Spinal cord (tissue), 10 donors: Measurements from ENCODE around the gene FOXD2. TPM values are rescaled to one million over a fixed set of nuclear protein-coding genes. Genes with fewer than 3 reads are reported as not detected.

Experiments
- DNase-seq, 6 donors: peaks; one replicate each; pipeline versions ENCODE4 v3.0.0 to v3.0.0-alpha.2; 2013 to 2015; ENCODE audit warnings: low spot score in 6 of 6, low read depth in 4 of 6
- H3K27ac ChIP-seq: one replicate; pipeline ENCODE4 v1.5.1; 2013; ENCODE audit warnings: low read depth, low read length, control low read depth
- H3K27me3 ChIP-seq: one replicate; pipeline ENCODE4 v1.6.1; 2013; ENCODE audit warnings: low read length; ENCODE audit not compliant: control insufficient read depth, insufficient read depth
- H3K36me3 ChIP-seq: one replicate; pipeline ENCODE4 v1.6.1; 2013; ENCODE audit warnings: low read length; ENCODE audit not compliant: control insufficient read depth, insufficient read depth
- H3K4me1 ChIP-seq: one replicate; pipeline ENCODE4 v1.6.1; 2013; ENCODE audit warnings: low read length; ENCODE audit not compliant: control insufficient read depth, insufficient read depth
- H3K4me3 ChIP-seq: one replicate; pipeline ENCODE4 v1.5.1; 2013; ENCODE audit warnings: low read depth, low read length, control low read depth
- H3K9me3 ChIP-seq: one replicate; pipeline ENCODE4 v1.6.1; 2013; ENCODE audit warnings: low read length; ENCODE audit not compliant: control insufficient read depth, insufficient read depth
- WGBS: methylation state at CpG from one replicate; pipeline ENCODE4 v1.1.5; 2013; ENCODE audit warnings: missing lambda C conversion rate; ENCODE audit not compliant: insufficient coverage; 5-methylcytosine and 5-hydroxymethylcytosine counted together
- polyA plus RNA-seq, 2 donors: library from polyadenylated mRNA; unstranded; fragments of 120-200 nt; gene quantifications; one replicate each; pipeline ENCODE4 v1.2.1, GENCODE V29; 2013; ENCODE audit not compliant: insufficient read length in 2 of 2
- total RNA-seq, 2 donors: library from RNA; depleted of rRNA in 1 of 2; stranded (reverse); fragments of 120-200 nt in 1 of 2; fragments of >200 nt in 1 of 2; gene quantifications; one replicate each; pipeline versions ENCODE4 v1.2.3 to v1.2.4, GENCODE V29; 2013 to 2014
- donor health status: healthy.

FOXD2 gene
- total and polyA plus RNA-seq, 4 donors = 0.36 to 14.3 (median 3.3) TPM

GRCh38 chr1:47431534-47431933, 6.3 kb upstream of the FOXD2 start:
- Histone ChIP-seq H3K4me3 (no peak overlapping the region), H3K27ac (no peak overlapping the region), H3K9me3 (no peaks in the 10 kb centered on the region), H3K36me3 (no peaks in the 10 kb centered on the region), H3K4me1 (peaks cover 32% of the 10 kb centered on the region), H3K27me3 (peaks cover 75% of the 10 kb centered on the region)
- WGBS = no CpG with 5 or more reads among the region's 1 CpG
- no peak for DNase-seq

DNA sequence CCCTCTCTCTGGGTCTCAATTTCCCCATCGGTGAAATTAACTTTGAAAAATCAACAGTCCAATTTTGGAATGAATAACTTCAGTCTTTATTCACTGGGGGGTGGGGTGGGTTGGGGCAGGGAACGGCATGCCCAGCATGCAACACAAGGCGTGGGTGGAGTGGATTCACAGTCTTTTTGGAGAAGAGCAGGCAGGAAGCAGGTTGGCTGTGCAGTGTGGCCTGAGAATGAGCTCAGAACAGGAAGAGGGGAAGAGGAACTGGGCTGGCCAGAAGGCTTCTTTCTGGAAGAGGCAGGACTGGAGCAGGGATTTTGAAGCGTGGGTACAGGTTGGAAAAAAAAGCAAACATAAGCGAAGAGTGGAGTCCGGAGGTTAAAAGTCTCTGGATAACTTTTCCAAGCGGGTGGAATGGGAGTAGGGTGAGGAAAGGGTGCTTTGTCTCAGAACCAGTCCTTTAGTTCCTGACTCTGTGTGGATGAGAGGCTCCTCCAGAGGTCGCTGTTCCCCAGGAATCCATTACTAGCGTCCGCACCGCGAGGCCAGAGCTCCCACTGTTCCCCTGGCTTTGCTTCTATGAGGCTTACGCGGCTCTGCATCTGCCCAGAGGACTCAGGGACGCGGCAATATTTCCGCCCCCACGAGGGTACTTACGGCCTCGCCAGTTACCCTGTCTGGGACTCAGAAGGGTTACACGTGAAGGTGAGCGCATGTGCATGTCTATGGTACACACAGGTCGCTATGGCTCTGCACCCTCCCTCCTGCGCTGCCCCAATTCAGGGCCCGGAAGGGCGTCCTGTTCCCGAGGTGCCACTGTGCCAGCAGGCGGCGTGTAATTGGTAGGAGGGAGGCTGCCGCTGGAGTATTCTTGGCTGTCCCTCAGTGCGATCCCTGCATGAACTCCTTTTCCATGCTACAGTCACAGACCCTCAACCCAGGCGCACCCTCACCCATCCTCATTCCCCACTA, 5.5 kb upstream of the FOXD2 start:
- Histone ChIP-seq H3K27ac (peak overlapping the region; percentile 30), H3K4me3 (peak overlapping the region; percentile 24)
- 2% methylated on average over 31 of the region's 32 CpGs for WGBS

DNA sequence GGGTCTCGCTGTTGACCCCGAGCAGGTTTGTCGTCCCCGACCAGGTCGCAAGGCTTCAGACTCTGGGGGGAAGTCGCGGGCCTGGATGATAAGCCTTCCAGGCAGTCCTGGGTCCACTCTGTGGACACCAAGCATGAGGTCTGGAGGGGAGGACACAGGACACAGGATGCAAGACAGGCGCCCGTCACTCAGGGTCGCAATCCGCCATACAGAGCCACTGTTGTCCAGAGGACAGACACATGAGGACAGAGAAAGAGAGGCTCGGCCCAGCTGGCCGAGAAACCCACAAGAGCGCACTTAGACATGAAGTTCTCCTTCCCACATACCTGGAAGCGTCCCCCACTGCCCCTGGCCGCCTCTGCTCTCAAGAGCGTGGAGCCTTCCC, 4.8 kb upstream of the FOXD2 start:
- 7% methylated on average over 17 of the region's 17 CpGs for WGBS
- Histone ChIP-seq H3K4me1 (peaks cover 40% of the 10 kb centered on the region), H3K27ac (peak overlapping the region; percentile 30), H3K36me3 (no peaks in the 10 kb centered on the region), H3K9me3 (no peaks in the 10 kb centered on the region), H3K4me3 (peak overlapping the region; percentile 24), H3K27me3 (peaks cover 81% of the 10 kb centered on the region)
- no peak for DNase-seq

More for the DNA sequence above, 5.5 kb upstream of the FOXD2 start:
- Histone ChIP-seq H3K36me3 (no peaks in the 10 kb centered on the region), H3K9me3 (no peaks in the 10 kb centered on the region), H3K27me3 (peaks cover 77% of the 10 kb centered on the region), H3K4me1 (peaks cover 37% of the 10 kb centered on the region)
- DNase-seq = peak in 5 of 6 donors; percentile 69 to 96 (median 86)

- Histone ChIP-seq H3K9me3 (no peaks in the 10 kb centered on the region), H3K4me1 (peaks cover 40% of the 10 kb centered on the region), H3K27me3 (peaks cover 84% of the 10 kb centered on the region), H3K4me3 (peak overlapping the region; percentile 32), H3K27ac (no peak overlapping the region), H3K36me3 (no peaks in the 10 kb centered on the region)
- WGBS = 5% methylated on average over 25 of the region's 30 CpGs
- no peak for DNase-seq
Observed at GRCh38 chr1:47433477-47434050, 4.3 kb upstream of the FOXD2 start.

- H3K27ac ChIP-seq = no peak overlapping the region
- no peaks in the 10 kb centered on the region for H3K9me3 ChIP-seq
- DNase-seq = peak in 3 of 6 donors; percentile 54 to 89 (median 80)
- no peaks in the 10 kb centered on the region for H3K36me3 ChIP-seq
- peaks cover 82% of the 10 kb centered on the region for H3K27me3 ChIP-seq
- peak overlapping the region; percentile 32 for H3K4me3 ChIP-seq
- under 1% methylated on average over 43 of the region's 51 CpGs for WGBS
- H3K4me1 ChIP-seq = peaks cover 40% of the 10 kb centered on the region
Observed at GRCh38 chr1:47434051-47434842, 3.6 kb upstream of the FOXD2 start.

DNA sequence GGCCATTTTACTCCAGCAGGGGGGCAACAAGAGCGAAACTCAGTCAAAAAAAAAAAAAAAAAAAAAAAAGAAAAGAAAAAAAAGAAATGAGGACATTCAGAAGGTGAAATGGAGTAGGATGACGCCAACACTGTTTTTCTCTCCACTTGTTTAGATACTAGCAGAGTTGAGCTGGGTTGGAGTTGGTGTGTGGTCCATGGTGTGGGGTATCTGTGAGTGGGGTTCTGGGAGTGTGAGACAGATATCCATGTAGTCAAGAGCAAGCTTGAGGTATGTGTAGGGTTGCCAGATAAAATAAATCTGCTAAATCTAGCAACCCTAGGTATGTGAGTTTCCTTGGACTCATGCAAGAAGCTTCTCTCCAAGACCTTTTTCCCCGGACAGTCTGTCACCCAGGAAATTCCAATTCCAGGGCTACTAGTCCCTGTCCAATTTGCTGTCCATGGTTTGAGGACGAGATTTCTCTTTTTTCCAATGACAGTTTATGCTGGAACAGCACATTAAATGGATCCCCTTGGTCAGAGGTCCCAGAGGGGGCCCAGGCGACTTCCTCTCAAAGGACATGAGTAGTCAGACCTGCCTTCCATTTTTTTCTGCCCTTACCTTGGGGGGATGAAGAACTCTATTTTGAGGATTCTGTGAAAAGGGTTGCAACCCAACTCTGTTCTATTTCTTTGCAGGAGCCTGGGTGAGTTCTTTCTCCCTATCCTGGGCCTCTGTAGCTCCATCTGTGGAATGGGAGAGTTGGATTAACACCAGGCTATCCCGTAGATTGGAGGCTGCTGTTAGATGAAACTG, 2.1 kb upstream of the FOXD2 start:
- H3K9me3 ChIP-seq = no peaks in the 10 kb centered on the region
- peaks cover 92% of the 10 kb centered on the region for H3K27me3 ChIP-seq
- WGBS = 26% methylated on average over 3 of the region's 6 CpGs
- DNase-seq = no peak
- no peaks in the 10 kb centered on the region for H3K36me3 ChIP-seq
- no peak overlapping the region for H3K27ac ChIP-seq
- peak overlapping the region; percentile 58 for H3K4me3 ChIP-seq
- H3K4me1 ChIP-seq = peaks cover 44% of the 10 kb centered on the region

- Histone ChIP-seq H3K9me3 (no peaks in the 10 kb centered on the region), H3K27ac (peak overlapping the region; percentile 54), H3K27me3 (peaks cover 92% of the 10 kb centered on the region), H3K4me1 (peaks cover 44% of the 10 kb centered on the region), H3K36me3 (no peaks in the 10 kb centered on the region), H3K4me3 (peak overlapping the region; percentile 58)
- WGBS = 2% methylated on average over 18 of the region's 23 CpGs
- peak in 2 of 6 donors; percentile 58 to 78 for DNase-seq
Observed at GRCh38 chr1:47436304-47436978, 1.4 kb upstream of the FOXD2 start.

DNA sequence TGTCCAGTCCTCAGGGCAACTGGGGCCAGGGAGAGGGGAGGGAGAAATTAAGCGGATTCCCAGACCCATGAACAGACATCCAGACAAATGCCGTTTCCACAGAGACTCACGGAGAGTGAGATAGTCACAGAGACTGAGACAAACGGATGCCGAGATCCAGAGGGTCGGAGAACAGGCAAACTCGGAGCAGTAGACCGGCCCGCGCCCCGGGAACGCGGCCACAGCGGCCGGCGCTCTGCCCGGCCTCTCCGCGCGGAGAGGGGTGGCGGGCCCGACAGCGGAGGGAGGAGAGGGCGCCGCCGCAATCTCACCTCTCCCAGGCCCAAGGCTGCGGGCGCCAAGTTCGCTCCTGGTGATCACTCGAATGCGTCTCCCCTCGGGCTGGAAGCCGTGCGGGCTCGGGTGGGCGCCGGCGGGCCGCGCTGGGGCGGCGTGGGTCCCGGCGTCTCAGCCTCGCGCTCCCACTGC, 831 bp upstream of the FOXD2 start:
- Histone ChIP-seq H3K9me3 (no peaks in the 10 kb centered on the region), H3K27ac (peak overlapping the region; percentile 54), H3K4me1 (peaks cover 44% of the 10 kb centered on the region), H3K36me3 (no peaks in the 10 kb centered on the region), H3K4me3 (peak overlapping the region; percentile 58), H3K27me3 (peaks cover 92% of the 10 kb centered on the region)
- under 1% methylated on average over 45 of the region's 46 CpGs for WGBS
- peak in 1 of 6 donors; percentile 56 for DNase-seq
